Aorta (tissue), 5 donors: ENCODE results near the gene ORM1. TPM values are rescaled to one million over a fixed set of nuclear protein-coding genes. Genes with fewer than 3 reads are reported as not detected.
"Not testable (repeated sequence)": the region's sequence is repeated elsewhere in the genome, so short reads cannot be mapped to it uniquely, and the experiment has no call there.

ENCODE experiments used
- ATAC-seq: fragments of 200-7000 bp; cut with Tn5 transposase; one replicate; pipeline ENCODE4 v1.9.1; 2022; ENCODE audit warnings: moderate library complexity; ENCODE audit not compliant: low FRiP score
- DNase-seq, 2 donors: peaks; one replicate each; pipeline ENCODE4 v3.0.0-alpha.2; 2020
- H3K27ac ChIP-seq, 2 donors: one replicate each; pipeline ENCODE4 v1.5.1; 2013; ENCODE audit warnings: low read length in 2 of 2, mild to moderate bottlenecking in 2 of 2, moderate library complexity in 2 of 2, control low read depth in 1 of 2, inconsistent platforms in 1 of 2, low read depth in 1 of 2
- H3K27me3 ChIP-seq, 2 donors: one replicate each; pipeline ENCODE4 v1.6.1; 2013; ENCODE audit warnings: control low read depth in 1 of 2, low read length in 1 of 2, mild to moderate bottlenecking in 1 of 2, moderate library complexity in 1 of 2; ENCODE audit not compliant: insufficient read depth in 2 of 2, control insufficient read depth in 1 of 2
- H3K36me3 ChIP-seq, 2 donors: one replicate each; pipeline ENCODE4 v1.6.1; 2013; ENCODE audit warnings: control low read depth in 1 of 2, low read length in 1 of 2, mild to moderate bottlenecking in 1 of 2; ENCODE audit not compliant: insufficient read depth in 2 of 2, control insufficient read depth in 1 of 2
- H3K4me1 ChIP-seq, 2 donors: one replicate each; pipeline ENCODE4 v1.6.1; 2013; ENCODE audit warnings: low read length in 2 of 2, control low read depth in 1 of 2, mild to moderate bottlenecking in 1 of 2, moderate library complexity in 1 of 2; ENCODE audit not compliant: insufficient read depth in 2 of 2, control insufficient read depth in 1 of 2
- H3K4me3 ChIP-seq, 2 donors: one replicate each; pipeline ENCODE4 v1.5.1; 2013; ENCODE audit warnings: low read length in 2 of 2, control low read depth in 1 of 2, mild to moderate bottlenecking in 1 of 2
- H3K9me3 ChIP-seq: one replicate; pipeline ENCODE4 v1.6.1; 2013; ENCODE audit warnings: mild to moderate bottlenecking, low read length; ENCODE audit not compliant: control insufficient read depth
- WGBS, 2 donors: extraction: QIAGEN DNeasy Blood & Tissue Kit; methylation state at CpG; one replicate each; pipeline ENCODE4 v1.1.7; 2013; 5-methylcytosine and 5-hydroxymethylcytosine counted together
- intact Hi-C, 2 donors: fragments of 100-400 bp; cut with DNase I; formaldehyde crosslinking; loops; one replicate each; pipeline versions ENCODE4 v1.14.2 to v1.15.0; 2022
- long read RNA-seq, 2 donors: library from polyadenylated mRNA; unstranded; transcript quantifications; one replicate each; pipeline ENCODE4 v2.0.0, GENCODE V29; 2020 to 2021
- polyA plus RNA-seq, 2 donors: library from polyadenylated mRNA; stranded (reverse); fragments of 200-250 nt; gene quantifications; one replicate each; pipeline ENCODE4 v1.2.3, GENCODE V29; 2013
- total RNA-seq, 2 donors: library from RNA; stranded (reverse); fragmentation: NEBNext Ultra II Directional; extraction: Animal tissue kit (Norgen Biotek cat#: 25700); gene quantifications; one replicate each; pipeline ENCODE4 v1.2.1, GENCODE V29; 2021
- donor health status: healthy with polysubstance abuse.
- donor health status: Bipolar disorder and iron deficiency.
- donor health status: DM: no; HTN: no; CAD: no.
- donor health status: DM: no; HTN: no; CAD: no.
- donor health status: DM: yes; HTN: yes; CAD: no.

ORM1 gene
- total RNA-seq (under 1 TPM in 1 of 2 donors, not detected in 1; 0.45 TPM), polyA plus RNA-seq (1 to 10 TPM in 1 of 2 donors, under 1 TPM in 1; 0.28 to 3.0 TPM)
- long read RNA-seq, donor 1: 0 reads
- long read RNA-seq, donor 2: 0 reads

GRCh38 chr9:114322831-114323531, at the start of gene ORM1:
TSS of gene ORM1 (plus strand) at chr9:114323098. CDS start at chr9:114323134, 36 bp downstream.
- 67 to 85% methylated on average over 2 to 4 of the region's 15 CpGs for WGBS, 2 donors
- intact Hi-C loops, H3K9me3 ChIP-seq, H3K4me1 ChIP-seq, H3K36me3 ChIP-seq, DNase-seq, H3K27me3 ChIP-seq, H3K4me3 ChIP-seq, H3K27ac ChIP-seq: not testable (repeated sequence)
- ATAC-seq: peak; percentile 42

GRCh38 chr9:114273461-114273881, 49.4 kb upstream of the ORM1 start:
- intact Hi-C loops: loop anchor here in 1 of 2 donors (5.0 kb wide), 2 partner anchors 116 to 166 kb away; partner anchors contain the start of gene COL27A1
- Histone ChIP-seq H3K27me3 (no peaks in the 10 kb centered on the region), H3K9me3 (no peaks in the 10 kb centered on the region), H3K36me3 (no peaks in the 10 kb centered on the region), H3K27ac (no peak overlapping the region), H3K4me3 (no peak overlapping the region), H3K4me1 (no peaks in the 10 kb centered on the region)
- WGBS, 2 donors: 89 to 96% methylated on average over 7 of the region's 7 CpGs
- no peak for ATAC-seq
- peak; percentile 24 to 48 for DNase-seq

- Histone ChIP-seq H3K27ac (no peak overlapping the region), H3K4me3 (no peak overlapping the region), H3K27me3 (no peaks in the 10 kb centered on the region), H3K36me3 (no peaks in the 10 kb centered on the region), H3K4me1 (no peaks in the 10 kb centered on the region), H3K9me3 (no peaks in the 10 kb centered on the region)
- intact Hi-C loops: loop anchor here in 1 of 2 donors (5.0 kb wide), 2 partner anchors 117 to 167 kb away; partner anchors contain the start of gene COL27A1
- ATAC-seq (no peak), DNase-seq (peak in 1 of 2 donors; percentile 11)
- WGBS, 2 donors: 78 to 79% methylated on average over 5 of the region's 5 CpGs
Measured at GRCh38 chr9:114274217-114274616, 48.7 kb upstream of the ORM1 start.

GRCh38 chr9:114275246-114276004, 47.5 kb upstream of the ORM1 start:
- Histone ChIP-seq H3K27ac (no peak overlapping the region), H3K36me3 (no peaks in the 10 kb centered on the region), H3K4me1 (no peaks in the 10 kb centered on the region), H3K27me3 (no peaks in the 10 kb centered on the region), H3K9me3 (no peaks in the 10 kb centered on the region), H3K4me3 (no peak overlapping the region)
- DNase-seq (peak; percentile 41 to 61), ATAC-seq (no peak)
- intact Hi-C loops: loop anchor here in 1 of 2 donors (5.0 kb wide), 1 partner anchor 38 kb away; no protein-coding TSS in a partner anchor
- 64 to 81% methylated on average over 10 to 15 of the region's 15 CpGs for WGBS, 2 donors

- Histone ChIP-seq H3K4me3 (no peak overlapping the region), H3K9me3 (no peaks in the 10 kb centered on the region), H3K4me1 (no peaks in the 10 kb centered on the region), H3K36me3 (no peaks in the 10 kb centered on the region), H3K27ac (no peak overlapping the region), H3K27me3 (no peaks in the 10 kb centered on the region)
- DNase-seq (peak; percentile 48 to 79), ATAC-seq (no peak)
- intact Hi-C loops: loop anchor here in 1 of 2 donors (5.0 kb wide), 1 partner anchor 40 kb away; no protein-coding TSS in a partner anchor
- 82 to 85% methylated on average over 18 of the region's 18 CpGs for WGBS, 2 donors
Measured at GRCh38 chr9:114276908-114277821, 45.7 kb upstream of the ORM1 start.

GRCh38 chr9:114278356-114278755, 44.5 kb upstream of the ORM1 start:
- no peak overlapping the region for H3K4me3 ChIP-seq
- no peaks in the 10 kb centered on the region for H3K36me3 ChIP-seq
- DNase-seq (peak in 1 of 2 donors; percentile 5), ATAC-seq (no peak)
- H3K4me1 ChIP-seq: no peaks in the 10 kb centered on the region
- peak overlapping the region in 1 of 2 donors; percentile 10 for H3K27ac ChIP-seq
- WGBS, 2 donors: 53 to 59% methylated on average over 2 to 3 of the region's 3 CpGs
- no peaks in the 10 kb centered on the region for H3K27me3 ChIP-seq
- intact Hi-C loops: loop anchor here in 1 of 2 donors (5.0 kb wide), 1 partner anchor 41 kb away; no protein-coding TSS in a partner anchor
- no peaks in the 10 kb centered on the region for H3K9me3 ChIP-seq

- Histone ChIP-seq H3K27ac (peak overlapping the region in 1 of 2 donors; percentile 19), H3K9me3 (no peaks in the 10 kb centered on the region), H3K27me3 (no peaks in the 10 kb centered on the region), H3K36me3 (no peaks in the 10 kb centered on the region), H3K4me3 (no peak overlapping the region), H3K4me1 (no peaks in the 10 kb centered on the region)
- DNase-seq: peak; percentile 88
- peak; percentile 63 for ATAC-seq
- 5 to 11% methylated on average over 14 of the region's 14 CpGs for WGBS, 2 donors
- intact Hi-C loops: loop anchor here in 1 of 2 donors (5.0 kb wide), 1 partner anchor 42 kb away; no protein-coding TSS in a partner anchor
Measured at GRCh38 chr9:114278881-114279570, 43.9 kb upstream of the ORM1 start.
